Esophagus muscularis mucosa (tissue), 4 donors: ENCODE data around the gene CD164. TPM values are rescaled to one million over a fixed set of nuclear protein-coding genes. Genes with fewer than 3 reads are reported as not detected.

ENCODE experiments used
- DNase-seq: peaks from one replicate; pipeline ENCODE4 v3.0.0-alpha.2; 2017; ENCODE audit errors: extremely low spot score
- H3K27ac ChIP-seq, 4 donors: fragments of 200-600 bp; sonication (generic); replicated peaks in 1 of 4; 1 replicate in 3 of 4; 2 replicates in 1 of 4; pipeline ENCODE4 v1.5.1; 2016 to 2019; ENCODE audit warnings: mild to moderate bottlenecking in 1 of 4
- H3K27me3 ChIP-seq, 4 donors: fragments of 200-600 bp; sonication (generic); one replicate each; pipeline versions ENCODE4 v1.5.1 to v1.6.0; 2016 to 2019
- H3K36me3 ChIP-seq, 4 donors: fragments of 200-600 bp; sonication (generic); one replicate each; pipeline ENCODE4 v1.5.1; 2016 to 2019
- H3K4me1 ChIP-seq, 4 donors: fragments of 200-600 bp; sonication (generic); one replicate each; pipeline ENCODE4 v1.5.1; 2016 to 2019
- H3K4me3 ChIP-seq, 4 donors: fragments of 200-600 bp; sonication (generic); 1 replicate in 2 of 4; 2 replicates in 2 of 4; pipeline ENCODE4 v1.5.1; 2016 to 2019; ENCODE audit warnings: mild to moderate bottlenecking in 4 of 4, moderate library complexity in 1 of 4
- H3K9me3 ChIP-seq, 4 donors: fragments of 200-600 bp; sonication (generic); 1 replicate in 3 of 4; 2 replicates in 1 of 4; pipeline ENCODE4 v1.5.1; 2016 to 2019
- EP300 ChIP-seq: sonication (generic); formaldehyde crosslinking; IDR thresholded peaks from one replicate; pipeline ENCODE4 v1.6.1; 2017; ENCODE audit warnings: antibody characterized with exemption
- POLR2A ChIP-seq: fragments of 450-650 bp; IDR thresholded peaks from one replicate; pipeline ENCODE4 v1.6.1; 2017; ENCODE audit warnings: antibody characterized with exemption, moderate library complexity, mild to moderate bottlenecking, low read depth
- POLR2AphosphoS5 ChIP-seq, 2 donors: sonication (generic); formaldehyde crosslinking; IDR thresholded peaks; one replicate each; pipeline ENCODE4 v1.6.1; 2017; ENCODE audit warnings: antibody characterized with exemption in 2 of 2
- WGBS: methylation state at CpG from one replicate; pipeline ENCODE4 v1.1.5; 2018; 5-methylcytosine and 5-hydroxymethylcytosine counted together
- intact Hi-C: fragments of 100-400 bp; cut with DNase I; formaldehyde crosslinking; loops from one replicate; pipeline ENCODE4 v1.15.1; 2023
- total RNA-seq, 4 donors: library from RNA; depleted of rRNA; stranded (reverse); fragments of >200 nt; gene quantifications; one replicate each; pipeline versions ENCODE4 v1.1.0 to v1.2.1, GENCODE V29; 2016
- TF ChIP-seq, protein P1 (sequence below), 3 experiments: fragments of 200-600 bp in 2 of 3; fragments of 450-650 bp in 1 of 3; sonication (generic) in 2 of 3; IDR thresholded peaks; one replicate each; pipeline ENCODE4 v1.5.1; 2017 to 2019; ENCODE audit warnings: antibody characterized with exemption in 3 of 3, mild to moderate bottlenecking in 2 of 3, moderate library complexity in 1 of 3

Gene CD164
- total RNA-seq, 4 donors from 2014 or later = 94.4 to 139 (median 120) TPM

DNA sequence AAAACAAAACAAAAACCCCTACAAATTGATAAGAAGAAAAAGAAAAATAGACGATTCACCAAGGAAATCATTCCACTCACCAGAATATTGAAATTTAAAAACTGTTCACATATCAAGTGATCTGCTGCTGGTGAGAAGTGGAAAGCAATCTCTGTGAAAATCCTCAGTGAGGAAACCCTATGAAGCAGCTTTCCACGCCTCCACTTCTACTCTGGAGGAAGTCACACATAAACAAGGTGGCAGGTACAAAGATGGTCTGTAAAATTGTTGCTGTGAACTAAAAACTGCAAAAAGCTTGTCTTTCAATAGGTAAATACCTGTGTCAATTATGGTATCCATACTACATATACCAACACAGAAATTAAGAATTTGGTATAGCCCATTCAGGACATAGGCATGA is 18.5 kb downstream of the CD164 start:
- WGBS = 97% methylated on average over 2 of the region's 2 CpGs
- no peak overlapping the region for H3K27ac ChIP-seq
- H3K36me3 ChIP-seq = peaks cover 13 to 95% (median 58%) of the 10 kb centered on the region in 4 donors
- TF ChIP-seq POLR2AphosphoS5 (IDR thresholded peaks at IDR 0.05) = no peak
- TF ChIP-seq, protein P1, sequence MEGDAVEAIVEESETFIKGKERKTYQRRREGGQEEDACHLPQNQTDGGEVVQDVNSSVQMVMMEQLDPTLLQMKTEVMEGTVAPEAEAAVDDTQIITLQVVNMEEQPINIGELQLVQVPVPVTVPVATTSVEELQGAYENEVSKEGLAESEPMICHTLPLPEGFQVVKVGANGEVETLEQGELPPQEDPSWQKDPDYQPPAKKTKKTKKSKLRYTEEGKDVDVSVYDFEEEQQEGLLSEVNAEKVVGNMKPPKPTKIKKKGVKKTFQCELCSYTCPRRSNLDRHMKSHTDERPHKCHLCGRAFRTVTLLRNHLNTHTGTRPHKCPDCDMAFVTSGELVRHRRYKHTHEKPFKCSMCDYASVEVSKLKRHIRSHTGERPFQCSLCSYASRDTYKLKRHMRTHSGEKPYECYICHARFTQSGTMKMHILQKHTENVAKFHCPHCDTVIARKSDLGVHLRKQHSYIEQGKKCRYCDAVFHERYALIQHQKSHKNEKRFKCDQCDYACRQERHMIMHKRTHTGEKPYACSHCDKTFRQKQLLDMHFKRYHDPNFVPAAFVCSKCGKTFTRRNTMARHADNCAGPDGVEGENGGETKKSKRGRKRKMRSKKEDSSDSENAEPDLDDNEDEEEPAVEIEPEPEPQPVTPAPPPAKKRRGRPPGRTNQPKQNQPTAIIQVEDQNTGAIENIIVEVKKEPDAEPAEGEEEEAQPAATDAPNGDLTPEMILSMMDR (IDR thresholded peaks at IDR 0.05) = no peak
- no peak for TF ChIP-seq EP300
- TF ChIP-seq POLR2A = no peak
- H3K4me3 ChIP-seq = no peak overlapping the region
- intact Hi-C loops = no loop called here
- peaks cover 0 to 8% (median 3%) of the 10 kb centered on the region in 4 donors for H3K4me1 ChIP-seq
- no peaks in the 10 kb centered on the region for H3K9me3 ChIP-seq
- no peaks in the 10 kb centered on the region for H3K27me3 ChIP-seq
- no peak for DNase-seq

DNA sequence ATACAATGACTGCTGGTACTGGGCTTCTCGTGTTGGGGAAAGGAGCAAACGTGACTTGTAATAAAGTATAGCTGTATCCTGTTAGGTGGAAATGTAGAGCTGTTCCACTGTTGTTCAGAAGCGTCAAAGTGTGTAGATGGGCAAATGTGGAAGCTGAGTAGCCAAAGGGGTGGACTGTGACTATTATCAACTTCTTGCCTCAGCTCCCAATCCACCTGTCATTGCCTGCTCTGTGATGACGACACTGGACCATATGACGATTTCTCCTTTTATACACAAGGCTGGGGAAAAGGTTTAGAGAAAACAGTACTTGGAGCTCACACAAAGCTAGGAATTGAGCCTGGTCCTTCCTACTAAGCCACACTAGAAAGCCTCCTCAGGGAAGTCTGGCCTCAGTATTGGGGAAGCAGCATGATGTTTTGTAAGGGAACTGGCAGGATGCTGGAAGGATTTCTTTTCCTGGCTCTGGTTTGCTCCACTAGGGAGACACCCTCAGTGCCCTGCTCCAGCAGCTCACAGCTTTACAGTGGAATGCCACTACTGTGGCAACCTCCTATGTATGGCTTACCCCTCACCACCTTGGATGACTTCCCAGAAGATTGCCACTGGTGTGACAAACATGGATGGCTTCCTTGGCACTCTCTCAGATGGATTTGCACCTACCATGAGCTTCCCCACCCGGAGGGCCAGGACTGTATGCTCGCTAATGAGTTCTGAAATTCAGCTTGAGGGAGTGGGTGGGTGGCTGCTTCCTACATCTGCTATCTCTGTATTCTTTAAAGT is 20.0 kb downstream of the CD164 start:
- H3K27me3 ChIP-seq = no peaks in the 10 kb centered on the region
- H3K27ac ChIP-seq = no peak overlapping the region
- peaks cover 0 to 8% (median 3%) of the 10 kb centered on the region in 4 donors for H3K4me1 ChIP-seq
- WGBS = 96% methylated on average over 7 of the region's 7 CpGs
- intact Hi-C loops = no loop called here
- no peaks in the 10 kb centered on the region for H3K9me3 ChIP-seq
- no peak for TF ChIP-seq EP300
- no peak for TF ChIP-seq POLR2AphosphoS5 (IDR thresholded peaks at IDR 0.05)
- TF ChIP-seq POLR2A = no peak
- TF ChIP-seq, protein P1 (IDR thresholded peaks at IDR 0.05) = no peak
- DNase-seq = no peak
- H3K36me3 ChIP-seq = peaks cover 3 to 87% (median 52%) of the 10 kb centered on the region in 4 donors
- no peak overlapping the region for H3K4me3 ChIP-seq

- no peak for TF ChIP-seq POLR2AphosphoS5 (IDR thresholded peaks at IDR 0.05)
- TF ChIP-seq, protein P1 (IDR thresholded peaks at IDR 0.05) = no peak
- no peak for TF ChIP-seq POLR2A
- TF ChIP-seq EP300 = no peak
- H3K4me1 ChIP-seq = peaks cover 0 to 8% (median 3%) of the 10 kb centered on the region in 4 donors
- peaks cover 0 to 8% (median 0%) of the 10 kb centered on the region in 4 donors for H3K9me3 ChIP-seq
- no peak overlapping the region for H3K27ac ChIP-seq
- no peaks in the 10 kb centered on the region for H3K27me3 ChIP-seq
- intact Hi-C loops = no loop called here
- DNase-seq = no peak
- H3K4me3 ChIP-seq = no peak overlapping the region
- peaks cover 10 to 90% (median 50%) of the 10 kb centered on the region in 4 donors for H3K36me3 ChIP-seq
Measured at GRCh38 chr6:109360791-109361190, 21.5 kb downstream of the CD164 start.

DNA sequence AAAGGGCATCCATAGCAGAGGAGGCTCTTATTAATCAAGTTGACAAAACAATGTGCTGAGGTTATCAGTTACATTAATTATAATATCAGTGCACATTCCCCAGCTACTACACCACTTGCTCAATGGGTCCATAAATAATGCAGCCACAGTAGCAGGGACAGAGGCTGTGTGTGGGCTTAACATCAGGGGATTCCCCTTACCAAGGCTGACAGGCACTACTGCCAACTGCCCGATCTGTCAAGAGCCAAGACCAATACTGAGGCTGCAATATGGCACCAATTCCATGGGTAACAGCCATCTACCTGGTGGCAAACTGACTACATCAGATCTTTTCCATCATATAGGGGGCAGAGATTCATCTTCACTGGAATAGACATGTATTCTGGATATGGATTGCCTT is 22.0 kb downstream of the CD164 start:
- TF ChIP-seq POLR2AphosphoS5 (IDR thresholded peaks at IDR 0.05) (no peak), EP300 (no peak), POLR2A (no peak)
- TF ChIP-seq, protein P1 (IDR thresholded peaks at IDR 0.05) = no peak
- intact Hi-C loops = no loop called here
- Histone ChIP-seq H3K27ac (no peak overlapping the region), H3K36me3 (peaks cover 14 to 89% (median 48%) of the 10 kb centered on the region in 4 donors), H3K9me3 (peaks cover 0 to 8% (median 0%) of the 10 kb centered on the region in 4 donors), H3K27me3 (no peaks in the 10 kb centered on the region), H3K4me3 (no peak overlapping the region), H3K4me1 (peaks cover 0 to 8% (median 3%) of the 10 kb centered on the region in 4 donors)
- DNase-seq = no peak
- 100% methylated on average over 1 of the region's 1 CpG for WGBS
